ENCODE measurements around the gene RNF5.

DNA sequence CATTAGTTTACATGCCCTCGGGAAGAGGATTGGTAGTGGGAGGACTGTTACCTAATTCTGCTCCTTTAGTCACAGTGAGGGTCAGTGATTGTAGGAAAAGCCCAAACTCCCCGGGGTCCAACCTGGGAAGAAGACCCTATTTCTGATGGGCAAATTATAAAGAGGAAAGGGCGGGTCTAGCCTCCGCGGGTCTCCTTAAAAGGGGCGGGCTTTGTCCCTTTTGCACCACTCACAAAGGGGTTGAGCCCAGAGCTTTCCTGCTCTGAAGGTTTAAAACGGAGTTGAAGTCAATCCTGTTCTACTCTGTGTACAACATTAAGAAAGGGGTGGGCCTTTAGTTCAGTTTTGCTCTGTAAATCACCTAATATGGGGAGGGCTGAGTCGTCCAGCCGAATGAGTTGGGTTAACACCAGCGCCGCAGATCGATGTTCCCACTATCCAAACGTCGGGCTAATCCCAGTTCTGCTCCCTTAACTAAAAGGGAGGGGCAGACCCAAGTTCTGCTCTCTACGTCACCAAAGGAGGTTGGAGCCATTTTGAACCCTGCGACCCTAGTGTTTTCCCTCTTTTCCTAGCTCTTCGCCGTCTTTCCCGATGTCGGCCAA is 920 bp upstream of the RNF5 start:
- TF ChIP-seq POLR2A (IDR thresholded peaks at IDR 0.05) (peak; percentile 19 to 48), CTCF (IDR thresholded peaks at IDR 0.05 in 4 of 5, conservative IDR thresholded peaks at IDR 0.05 in 1 of 5) (no peak)

Data from gastrocnemius medialis (tissue), 4 donors.